NOMO-1 treated with dmso at 0.1 percent for 144 hours (cell line): ENCODE measurements around the gene KLHL7.
"Not testable (repeated sequence)": the region's sequence is repeated elsewhere in the genome, so short reads cannot be mapped to it uniquely, and the experiment has no call there.

Source experiments
- DNase-seq: peaks from one replicate; lab custom pipeline; 2025; ENCODE audit not compliant: unreplicated experiment; lab: John Stamatoyannopoulos, UW

The KLHL7 gene

GRCh38 chr7:23107781-23108180 lies 2.2 kb downstream of the KLHL7 start:
- DNase-seq = no peak

DNA sequence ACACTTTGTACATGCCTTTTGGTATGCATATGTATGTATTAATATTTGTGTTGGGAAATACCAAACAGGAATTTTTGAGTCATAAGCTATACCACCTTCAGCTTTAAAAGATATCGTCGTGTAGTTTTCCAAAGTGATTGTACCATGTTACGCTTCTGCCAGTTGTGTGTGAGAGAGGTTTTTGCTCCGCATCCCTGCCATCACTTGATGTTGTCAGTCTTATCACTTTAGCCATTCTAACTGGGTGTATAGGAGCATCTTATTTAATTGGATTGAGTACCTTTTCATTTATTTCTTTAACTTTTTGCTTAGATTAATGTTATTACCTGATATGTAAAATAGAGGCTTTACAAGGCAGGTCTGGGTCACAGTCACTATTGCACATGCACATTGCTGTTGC lies 3.4 kb downstream of the KLHL7 start:
- DNase-seq = no peak

GRCh38 chr7:23109470-23109869 lies 3.9 kb downstream of the KLHL7 start:
- no peak for DNase-seq

DNA sequence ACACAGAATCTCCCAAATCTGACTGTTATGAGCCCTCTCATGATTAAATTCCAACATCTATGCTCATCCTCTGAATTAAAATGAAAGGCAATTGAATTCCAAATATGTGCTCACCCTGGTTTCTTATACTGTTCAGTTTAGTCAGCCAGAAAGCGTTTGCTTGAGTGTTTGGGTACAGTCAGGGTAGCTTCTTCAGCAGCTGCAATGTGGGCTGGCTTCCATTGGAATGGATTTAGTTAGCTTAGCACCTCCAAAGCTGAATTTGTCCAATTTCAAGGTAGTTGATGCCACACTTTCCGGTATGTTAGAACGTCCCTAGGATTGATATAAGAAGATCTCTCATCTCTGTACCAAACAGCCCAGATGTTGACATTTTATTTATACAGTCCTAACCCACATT lies 9.3 kb downstream of the KLHL7 start:
- DNase-seq = no peak

DNA sequence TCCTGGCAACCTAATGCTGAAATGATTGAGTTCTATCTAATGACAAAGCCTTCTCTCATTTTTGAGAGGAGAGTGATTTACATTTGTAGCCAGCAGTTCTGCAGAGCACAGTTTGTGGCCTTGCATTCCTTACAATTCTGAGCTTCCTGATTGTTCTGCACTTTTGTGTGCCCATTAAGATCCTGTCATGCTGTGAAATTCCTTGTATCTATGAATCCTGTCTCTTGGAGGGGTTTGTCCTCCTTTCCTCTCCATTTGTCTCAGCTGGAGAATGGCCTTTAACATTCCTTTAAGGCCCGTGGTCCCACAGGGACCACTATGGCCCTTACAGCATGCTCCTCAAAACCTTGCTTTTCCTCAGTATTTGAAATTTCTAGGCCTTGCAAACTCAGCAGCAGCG lies 10.4 kb downstream of the KLHL7 start:
- DNase-seq = no peak

- DNase-seq = no peak
These were observed 12.3 kb downstream of the KLHL7 start for GRCh38 chr7:23117841-23118240.

GRCh38 chr7:23120106-23120505 lies 14.5 kb downstream of the KLHL7 start:
- DNase-seq = no peak

DNA sequence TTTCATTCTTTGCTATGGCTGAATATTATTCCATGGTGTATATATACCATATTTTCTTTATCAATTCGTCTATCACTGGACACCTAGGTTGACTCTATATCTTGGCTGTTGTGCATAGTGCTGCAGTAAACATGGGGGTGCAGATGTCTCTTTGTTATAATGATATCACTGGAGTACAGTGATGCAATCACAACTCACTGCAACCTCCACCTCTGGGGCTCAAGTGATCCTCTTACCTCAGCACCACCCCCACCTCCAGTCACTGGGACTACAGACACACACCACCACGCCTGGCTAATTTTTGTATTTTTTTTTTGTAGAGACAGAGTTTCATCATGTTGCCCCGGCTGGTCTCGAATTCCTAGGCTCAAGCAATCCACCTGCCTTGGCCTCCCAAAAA lies 15.6 kb downstream of the KLHL7 start:
- no peak for DNase-seq

DNA sequence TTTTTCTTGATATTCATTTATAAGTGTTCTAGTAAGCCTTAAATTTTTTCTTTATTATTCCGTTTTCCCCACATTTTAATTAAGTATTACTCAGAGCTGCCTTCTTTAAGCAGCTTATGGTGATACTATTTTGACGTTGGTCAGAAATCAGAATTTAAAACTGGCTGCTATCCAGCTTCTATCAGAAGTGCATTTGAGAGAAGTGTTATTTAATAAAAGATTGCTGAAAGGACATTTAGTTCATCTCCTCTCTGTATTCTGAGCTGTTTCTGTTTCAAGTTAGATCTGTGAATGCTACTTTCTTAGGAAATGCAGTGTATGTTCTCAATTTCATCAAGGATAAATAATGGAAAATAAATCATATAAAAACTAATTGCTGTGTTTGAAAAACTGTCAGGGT lies 17.4 kb downstream of the KLHL7 start:
- no peak for DNase-seq

- DNase-seq = no peak
These were observed 17.9 kb downstream of the KLHL7 start for GRCh38 chr7:23123465-23123864.

GRCh38 chr7:23129036-23129435 lies 23.5 kb downstream of the KLHL7 start:
- DNase-seq = no peak

- DNase-seq = not testable (repeated sequence)
These were observed 26.2 kb downstream of the KLHL7 start for GRCh38 chr7:23131799-23132198.

- DNase-seq = no peak
These were observed 28.2 kb downstream of the KLHL7 start for GRCh38 chr7:23133797-23134196.

DNA sequence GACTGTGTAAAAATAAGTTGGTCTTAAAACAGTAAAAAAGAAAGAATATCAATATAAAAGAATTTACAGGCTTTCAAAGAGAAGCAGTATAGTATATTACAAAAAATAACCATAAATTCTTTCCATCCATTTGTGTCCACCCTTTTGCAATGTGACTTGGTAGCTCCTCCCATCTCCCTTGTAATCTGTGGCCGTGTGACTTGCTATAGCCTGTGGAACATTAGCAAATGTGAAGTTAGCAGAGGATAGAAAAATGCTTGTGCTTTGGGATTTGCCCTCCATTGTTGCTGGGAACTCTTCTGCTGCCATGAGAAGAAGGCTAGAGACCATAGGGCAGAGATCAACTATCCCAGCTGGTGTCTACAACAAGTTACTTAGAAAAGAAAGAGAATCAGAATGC lies 30.2 kb downstream of the KLHL7 start:
- no peak for DNase-seq

GRCh38 chr7:23136216-23136615 lies 30.6 kb downstream of the KLHL7 start:
- DNase-seq = no peak

- DNase-seq = no peak
These were observed 52.1 kb downstream of the KLHL7 start for GRCh38 chr7:23157679-23158078.

- no peak for DNase-seq
These were observed 53.0 kb downstream of the KLHL7 start for GRCh38 chr7:23158546-23158945.

- no peak for DNase-seq
These were observed 55.9 kb downstream of the KLHL7 start for GRCh38 chr7:23161482-23161881.

- no peak for DNase-seq
These were observed 59.3 kb downstream of the KLHL7 start for GRCh38 chr7:23164846-23165245.

DNA sequence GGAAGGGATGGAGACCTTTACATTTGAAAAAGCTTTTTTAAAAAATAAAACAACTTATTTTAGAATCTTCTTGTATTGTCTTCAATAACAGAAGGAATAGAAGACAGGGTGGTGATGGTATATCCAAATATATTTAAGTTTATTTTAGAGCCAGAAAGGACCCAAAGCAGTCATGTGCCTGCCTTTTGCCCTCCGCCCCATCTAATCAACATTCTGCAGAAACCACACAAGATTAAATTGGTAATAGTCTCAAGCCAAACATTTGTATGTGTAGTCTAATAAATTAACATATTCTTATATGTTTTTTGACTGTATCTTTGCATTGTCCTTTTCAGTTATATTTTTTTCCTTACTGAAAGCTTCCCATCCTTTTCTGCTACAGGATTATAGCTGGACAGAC lies 59.7 kb downstream of the KLHL7 start:
- no peak for DNase-seq

DNA sequence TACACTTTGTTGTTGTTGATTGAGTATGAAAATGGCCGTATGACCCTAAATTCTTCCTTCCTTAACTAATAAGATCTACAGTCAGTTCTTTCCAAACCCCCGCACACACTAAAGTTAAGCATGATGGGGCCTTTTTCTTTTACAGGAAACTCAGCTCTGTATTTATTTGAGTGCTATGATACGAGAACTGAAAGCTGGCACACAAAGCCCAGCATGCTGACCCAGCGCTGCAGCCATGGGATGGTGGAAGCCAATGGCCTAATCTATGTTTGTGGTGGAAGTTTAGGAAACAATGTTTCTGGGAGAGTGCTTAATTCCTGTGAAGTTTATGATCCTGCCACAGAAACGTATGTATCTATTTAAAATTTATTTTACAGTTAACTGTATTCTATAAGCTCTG lies 62.1 kb downstream of the KLHL7 start:
- DNase-seq = no peak

- no peak for DNase-seq
These were observed 62.7 kb downstream of the KLHL7 start for GRCh38 chr7:23168111-23168885.

DNA sequence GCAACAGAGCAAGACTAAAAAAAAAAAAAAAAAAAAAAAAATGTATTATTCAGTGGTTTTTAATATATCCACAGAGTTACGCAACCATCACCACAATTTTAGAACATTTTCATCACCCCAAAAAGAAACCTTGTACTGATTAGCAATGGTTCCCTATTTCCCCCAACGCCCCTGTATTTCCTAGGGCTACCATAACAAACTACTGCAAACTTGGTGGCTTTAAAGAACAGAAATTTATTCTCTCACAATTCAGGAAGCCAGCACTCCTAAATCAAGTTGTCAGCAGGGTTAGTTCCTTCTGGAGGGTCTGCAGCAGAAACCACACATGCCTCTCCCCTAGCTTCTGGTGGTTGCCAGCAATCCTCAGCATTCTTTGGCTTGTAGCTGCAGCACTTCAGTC lies 70.4 kb downstream of the KLHL7 start:
- DNase-seq = peak; percentile 80
